Heart right ventricle (tissue), 16 donors: ENCODE data around the gene EZH1. TPM values are rescaled to one million over a fixed set of nuclear protein-coding genes. Genes with fewer than 3 reads are reported as not detected.
"Not testable (repeated sequence)": the region's sequence is repeated elsewhere in the genome, so short reads cannot be mapped to it uniquely, and the experiment has no call there.

Source experiments
- ATAC-seq, 8 donors: fragments of 200-7000 bp; cut with Tn5 transposase; one replicate each; pipeline ENCODE4 v1.9.1; 2020; ENCODE audit warnings: mild to moderate bottlenecking in 8 of 8, moderate library complexity in 8 of 8, moderate number of reproducible peaks in 1 of 8
- DNase-seq, 2 donors: peaks; one replicate each; pipeline ENCODE4 v3.0.0-alpha.2; 2020
- H3K27ac ChIP-seq, 10 donors: fragments of 200-600 bp; sonication (generic) in 2 of 10; one replicate each; pipeline versions ENCODE4 v1.5.0 to v1.8.0; 2020 to 2022; ENCODE audit warnings: mild to moderate bottlenecking in 3 of 10
- H3K27me3 ChIP-seq, 7 donors: fragments of 200-600 bp; one replicate each; pipeline ENCODE4 v1.8.0; 2021 to 2022; ENCODE audit warnings: mild to moderate bottlenecking in 2 of 7
- H3K36me3 ChIP-seq, 9 donors: fragments of 200-600 bp; sonication (generic) in 1 of 9; one replicate each; pipeline versions ENCODE4 v1.5.0 to v1.8.0; 2020 to 2022; ENCODE audit warnings: mild to moderate bottlenecking in 2 of 9
- H3K4me1 ChIP-seq, 9 donors: fragments of 200-600 bp; sonication (generic) in 1 of 9; one replicate each; pipeline versions ENCODE4 v1.5.0 to v1.8.0; 2020 to 2022; ENCODE audit warnings: mild to moderate bottlenecking in 4 of 9
- H3K4me3 ChIP-seq, 10 donors: fragments of 200-600 bp; sonication (generic) in 2 of 10; one replicate each; pipeline versions ENCODE4 v1.5.0 to v1.8.0; 2020 to 2022; ENCODE audit warnings: mild to moderate bottlenecking in 7 of 10, moderate library complexity in 2 of 10
- H3K9me3 ChIP-seq, 11 donors: fragments of 200-600 bp in 10 of 11; sonication (generic) in 2 of 11; one replicate each; pipeline versions ENCODE4 v1.5.0 to v1.8.0; 2013 to 2022; ENCODE audit warnings: mild to moderate bottlenecking in 2 of 11, control low read depth in 1 of 11, moderate library complexity in 1 of 11
- WGBS, 2 donors: extraction: QIAGEN DNeasy Blood & Tissue Kit; methylation state at CpG; one replicate each; pipeline ENCODE4 v1.1.7; 2013; ENCODE audit warnings: inconsistent platforms in 1 of 2; 5-methylcytosine and 5-hydroxymethylcytosine counted together
- intact Hi-C, 10 donors: fragments of 100-400 bp; cut with DNase I; formaldehyde crosslinking; loops; one replicate each; pipeline versions ENCODE4 v1.11.1 to v1.14.2; 2022
- polyA plus RNA-seq, 2 donors: library from polyadenylated mRNA; stranded (reverse); fragments of 200-250 nt; gene quantifications; one replicate each; pipeline ENCODE4 v1.2.3, GENCODE V29; 2013
- total RNA-seq, 10 donors: library from RNA; stranded (reverse); fragmentation: NEBNext Ultra II Directional in 3 of 10; extraction: Animal tissue kit (Norgen Biotek cat#: 25700) in 3 of 10; gene quantifications; one replicate each; pipeline versions ENCODE4 v1.2.1 to v1.2.4, GENCODE V29; 2021 to 2023
- TF ChIP-seq, protein P1 (sequence below), 9 donors: fragments of 200-600 bp; sonication (generic) in 2 of 9; IDR thresholded peaks; one replicate each; pipeline versions ENCODE4 v1.5.0 to v1.8.0; 2021 to 2022; ENCODE audit warnings: antibody characterized with exemption in 9 of 9, mild to moderate bottlenecking in 5 of 9, moderate library complexity in 1 of 9
- donor health status: Arrhythmogenic right ventricular cardiomyopathy.
- donor health status: ischemic (EF 13 %, LVEDD 7.1; RV severe dilation, severe dysfunction).
- donor health status: healthy with polysubstance abuse.
- donor health status: DM: no; HTN: yes; CAD: no.
- donor health status: DM: no; HTN: no; CAD: no.
- donor health status: ischemic (EF 25% LVEDD 6.9; RV normal size, moderate dysfunction).
- donor health status: ischemic (EF 25% LVEDD 5.7; RV mildly dilated, moderate dysfunction).
- donor health status: healthy.
- donor health status: DM: yes; HTN: yes; CAD: no.
- donor health status: Ischemic cardiomyopathy.
- donor health status: ischemic (EF 35%, LVEDD 5.7; RV mildly dilated, moderate dysfunction).
- donor health status: nonischemic (EF 11% LVEDD 7.7; RV severe dilation, severe dysfunction).
- donor health status: DM: yes; HTN: yes; CAD: no.
- donor health status: PGD.
- donor health status: ischemic (EF 29% LVEDD 5.4; RV normal size, mild dysfunction).
- donor health status: nonischemic (EF 23%, LVEDD 6.1; RV moderate dilation, normal function).

Gene EZH1
- total and polyA plus RNA-seq, 12 donors = 16.0 to 50.5 (median 45.9) TPM

- ATAC-seq (peak; percentile 27 to 80 (median 64)), DNase-seq (peak in 1 of 2 donors; percentile 36)
- TF ChIP-seq, protein P1, sequence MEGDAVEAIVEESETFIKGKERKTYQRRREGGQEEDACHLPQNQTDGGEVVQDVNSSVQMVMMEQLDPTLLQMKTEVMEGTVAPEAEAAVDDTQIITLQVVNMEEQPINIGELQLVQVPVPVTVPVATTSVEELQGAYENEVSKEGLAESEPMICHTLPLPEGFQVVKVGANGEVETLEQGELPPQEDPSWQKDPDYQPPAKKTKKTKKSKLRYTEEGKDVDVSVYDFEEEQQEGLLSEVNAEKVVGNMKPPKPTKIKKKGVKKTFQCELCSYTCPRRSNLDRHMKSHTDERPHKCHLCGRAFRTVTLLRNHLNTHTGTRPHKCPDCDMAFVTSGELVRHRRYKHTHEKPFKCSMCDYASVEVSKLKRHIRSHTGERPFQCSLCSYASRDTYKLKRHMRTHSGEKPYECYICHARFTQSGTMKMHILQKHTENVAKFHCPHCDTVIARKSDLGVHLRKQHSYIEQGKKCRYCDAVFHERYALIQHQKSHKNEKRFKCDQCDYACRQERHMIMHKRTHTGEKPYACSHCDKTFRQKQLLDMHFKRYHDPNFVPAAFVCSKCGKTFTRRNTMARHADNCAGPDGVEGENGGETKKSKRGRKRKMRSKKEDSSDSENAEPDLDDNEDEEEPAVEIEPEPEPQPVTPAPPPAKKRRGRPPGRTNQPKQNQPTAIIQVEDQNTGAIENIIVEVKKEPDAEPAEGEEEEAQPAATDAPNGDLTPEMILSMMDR (IDR thresholded peaks at IDR 0.05) = no peak
- Histone ChIP-seq H3K9me3 (no peaks in the 10 kb centered on the region), H3K27me3 (peaks cover 0 to 31% (median 0%) of the 10 kb centered on the region in 7 donors), H3K36me3 (peaks cover 0 to 97% (median 21%) of the 10 kb centered on the region in 9 donors), H3K4me3 (no peak overlapping the region), H3K4me1 (peaks cover 10 to 43% (median 27%) of the 10 kb centered on the region in 9 donors), H3K27ac (peak overlapping the region; percentile 53 to 86 (median 74))
- intact Hi-C loops = loop anchor here in 2 of 10 donors (10.0 kb wide), 1 partner anchor 53 kb away; no protein-coding TSS in a partner anchor
- 40 to 42% methylated on average over 7 of the region's 7 CpGs for WGBS, 2 donors
These were observed 77.5 kb downstream of the EZH1 start for GRCh38 chr17:42667088-42667951.

DNA sequence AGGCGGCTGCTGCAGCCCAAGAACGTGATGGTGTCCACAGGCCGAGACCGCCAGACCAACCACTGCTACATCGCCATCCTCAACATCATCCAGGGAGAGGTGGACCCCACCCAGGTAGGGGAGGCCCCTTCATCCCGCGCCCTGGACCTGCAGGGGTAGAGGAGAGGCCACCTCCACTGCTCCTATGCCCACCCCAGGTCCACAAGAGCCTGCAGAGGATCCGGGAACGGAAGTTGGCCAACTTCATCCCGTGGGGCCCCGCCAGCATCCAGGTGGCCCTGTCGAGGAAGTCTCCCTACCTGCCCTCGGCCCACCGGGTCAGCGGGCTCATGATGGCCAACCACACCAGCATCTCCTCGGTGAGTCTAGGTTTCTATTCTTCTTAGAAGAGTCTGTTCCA, 78.7 kb downstream of the EZH1 start:
- not testable (repeated sequence) for H3K9me3 ChIP-seq, H3K4me3 ChIP-seq, ATAC-seq, DNase-seq
- peak overlapping the region in 5 of 10 donors; percentile 66 to 86 (median 78) for H3K27ac ChIP-seq
- H3K4me1 ChIP-seq = peaks cover 10 to 40% (median 29%) of the 10 kb centered on the region in 9 donors
- intact Hi-C loops = loop anchor here in 2 of 10 donors (10.0 kb wide), 1 partner anchor 51 kb away; no protein-coding TSS in a partner anchor
- H3K36me3 ChIP-seq = peaks cover 0 to 96% (median 13%) of the 10 kb centered on the region in 9 donors
- WGBS, 2 donors = 88 to 89% methylated on average over 12 to 13 of the region's 16 CpGs
- peaks cover 0 to 19% (median 0%) of the 10 kb centered on the region in 7 donors for H3K27me3 ChIP-seq

DNA sequence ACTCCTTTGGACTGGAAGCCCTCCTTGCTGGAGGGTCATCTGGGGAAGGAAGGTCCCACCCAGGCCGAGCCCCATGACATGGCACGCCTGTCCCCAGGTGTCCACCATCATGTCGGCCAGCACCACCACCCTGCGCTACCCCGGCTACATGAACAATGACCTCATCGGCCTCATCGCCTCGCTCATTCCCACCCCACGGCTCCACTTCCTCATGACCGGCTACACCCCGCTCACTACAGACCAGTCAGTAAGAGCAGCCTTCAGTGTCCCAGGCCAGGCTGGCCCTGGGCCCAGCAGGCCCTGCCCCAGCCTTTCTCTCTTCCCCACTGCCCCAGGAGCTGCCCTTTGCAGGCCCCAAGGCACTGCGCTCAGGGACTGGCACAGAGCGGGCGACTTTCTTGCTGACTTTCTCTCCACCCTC, 79.2 kb downstream of the EZH1 start:
- Histone ChIP-seq H3K27ac (peak overlapping the region in 3 of 10 donors; percentile 7 to 26 (median 19)), H3K9me3 (no peaks in the 10 kb centered on the region), H3K27me3 (peaks cover 0 to 14% (median 0%) of the 10 kb centered on the region in 7 donors), H3K36me3 (peaks cover 0 to 90% (median 8%) of the 10 kb centered on the region in 9 donors), H3K4me1 (peaks cover 10 to 45% (median 34%) of the 10 kb centered on the region in 9 donors), H3K4me3 (no peak overlapping the region)
- TF ChIP-seq, protein P1 (IDR thresholded peaks at IDR 0.05) = no peak
- no peak for DNase-seq
- intact Hi-C loops = loop anchor here in 2 of 10 donors (10.0 kb wide), 1 partner anchor 51 kb away; no protein-coding TSS in a partner anchor
- WGBS, 2 donors = 81 to 86% methylated on average over 14 of the region's 14 CpGs
- ATAC-seq = no peak

DNA sequence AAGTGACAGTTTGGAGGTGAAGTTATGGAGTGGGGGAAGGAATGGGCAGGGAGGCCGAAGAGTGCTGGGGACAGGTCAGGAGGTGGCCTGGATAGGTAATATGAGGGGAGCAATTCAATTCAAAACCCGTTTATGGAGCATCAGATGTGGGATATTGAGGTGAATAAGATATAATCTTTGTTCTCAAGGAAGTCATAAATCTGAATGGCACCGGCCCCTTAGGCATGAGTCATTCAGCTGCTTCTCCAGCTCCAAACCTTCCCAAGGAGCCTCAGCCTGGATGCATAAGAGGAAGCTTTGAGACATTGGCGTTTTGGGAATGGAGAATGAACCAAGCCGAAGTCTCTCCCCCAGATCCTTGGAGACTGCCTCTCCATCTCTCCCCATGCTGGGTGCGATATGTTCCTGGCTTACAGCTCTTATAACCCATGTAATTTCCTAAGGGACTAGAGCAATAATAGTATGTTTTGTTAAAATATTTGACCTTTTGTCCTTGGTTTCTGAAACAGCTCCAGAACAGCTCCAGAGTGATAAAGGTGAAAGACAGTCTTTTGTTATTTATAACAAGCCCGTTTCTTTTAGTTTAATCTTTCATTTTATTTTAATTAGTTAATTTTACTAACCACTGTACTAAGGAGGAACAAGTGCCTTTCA, 84.0 kb downstream of the EZH1 start:
- no peak overlapping the region for H3K4me3 ChIP-seq
- H3K4me1 ChIP-seq = peaks cover 0 to 25% (median 12%) of the 10 kb centered on the region in 9 donors
- WGBS, 2 donors = 60 to 66% methylated on average over 7 of the region's 7 CpGs
- TF ChIP-seq, protein P1 (IDR thresholded peaks at IDR 0.05) = no peak
- intact Hi-C loops = loop anchor here in 2 of 10 donors (10.0 kb wide), 1 partner anchor 46 kb away; no protein-coding TSS in a partner anchor
- no peaks in the 10 kb centered on the region for H3K27me3 ChIP-seq
- peak overlapping the region in 1 of 10 donors; percentile 24 for H3K27ac ChIP-seq
- DNase-seq (no peak), ATAC-seq (no peak)
- no peaks in the 10 kb centered on the region for H3K9me3 ChIP-seq
- peaks cover 0 to 45% (median 0%) of the 10 kb centered on the region in 9 donors for H3K36me3 ChIP-seq

GRCh38 chr17:42659932-42660274, 84.9 kb downstream of the EZH1 start:
- ATAC-seq = peak in 7 of 8 donors; percentile 12 to 53 (median 25)
- 31 to 95% methylated on average over 1 to 6 of the region's 14 CpGs for WGBS, 2 donors
- Histone ChIP-seq H3K4me3 (peak overlapping the region in 9 of 10 donors; percentile 55 to 88 (median 76)), H3K36me3 (peaks cover 0 to 35% (median 0%) of the 10 kb centered on the region in 9 donors), H3K4me1 (peaks cover 0 to 25% (median 12%) of the 10 kb centered on the region in 9 donors), H3K27ac (peak overlapping the region in 7 of 10 donors; percentile 72 to 90 (median 83))
- not testable (repeated sequence) for H3K27me3 ChIP-seq, H3K9me3 ChIP-seq, DNase-seq
- intact Hi-C loops = loop anchor here in 6 of 10 donors (5.0 to 10.0 kb wide), 3 partner anchors 43 to 53 kb away; partner anchors contain the start of genes RETREG3 (in 2 of the 6) and TUBG1 (in 2 of the 6)
